Upper lobe of left lung (tissue), 6 donors: ENCODE measurements around the gene DEFB125. TPM values are rescaled to one million over a fixed set of nuclear protein-coding genes. Genes with fewer than 3 reads are reported as not detected.
"Not testable (repeated sequence)": the region's sequence is repeated elsewhere in the genome, so short reads cannot be mapped to it uniquely, and the experiment has no call there.

Experiments
- ATAC-seq, 2 donors: fragments of 200-7000 bp; cut with Tn5 transposase; one replicate each; pipeline ENCODE4 v1.9.1; 2022; ENCODE audit warnings: mild to moderate bottlenecking in 2 of 2, moderate library complexity in 2 of 2; ENCODE audit not compliant: low FRiP score in 2 of 2
- DNase-seq, 2 donors: peaks; one replicate each; pipeline ENCODE4 v3.0.0-alpha.2; 2019 to 2020
- H3K27ac ChIP-seq, 4 donors: fragments of 200-600 bp; sonication (generic); one replicate each; pipeline ENCODE4 v1.5.1; 2016 to 2019
- H3K27me3 ChIP-seq, 4 donors: fragments of 200-600 bp; sonication (generic); one replicate each; pipeline ENCODE4 v1.5.1; 2017 to 2019
- H3K36me3 ChIP-seq, 4 donors: fragments of 200-600 bp; sonication (generic); one replicate each; pipeline ENCODE4 v1.5.1; 2016 to 2019
- H3K4me1 ChIP-seq, 4 donors: fragments of 200-600 bp; sonication (generic); one replicate each; pipeline ENCODE4 v1.5.1; 2018 to 2019
- H3K4me3 ChIP-seq, 4 donors: fragments of 200-600 bp; sonication (generic); one replicate each; pipeline ENCODE4 v1.5.1; 2017 to 2019; ENCODE audit warnings: mild to moderate bottlenecking in 2 of 4, moderate library complexity in 1 of 4
- H3K9me3 ChIP-seq, 4 donors: fragments of 200-600 bp; sonication (generic); one replicate each; pipeline ENCODE4 v1.5.1; 2018 to 2019
- EP300 ChIP-seq, 4 donors: sonication (generic); formaldehyde crosslinking; IDR thresholded peaks; one replicate each; pipeline ENCODE4 v1.5.1; 2017; ENCODE audit warnings: antibody characterized with exemption in 4 of 4, control low read depth in 2 of 4
- POLR2A ChIP-seq, 4 donors: fragments of 450-650 bp; IDR thresholded peaks; one replicate each; pipeline ENCODE4 v1.5.1; 2016 to 2017; ENCODE audit warnings: antibody characterized with exemption in 4 of 4, mild to moderate bottlenecking in 2 of 4
- POLR2AphosphoS5 ChIP-seq, 2 donors: sonication (generic); formaldehyde crosslinking; IDR thresholded peaks; one replicate each; pipeline ENCODE4 v1.5.1; 2017; ENCODE audit warnings: antibody characterized with exemption in 2 of 2
- WGBS, 2 donors: methylation state at CpG; one replicate each; pipeline ENCODE4 v1.1.5; 2017 to 2018; 5-methylcytosine and 5-hydroxymethylcytosine counted together
- total RNA-seq, 6 donors: library from RNA; depleted of rRNA in 4 of 6; stranded (reverse); fragments of >200 nt in 4 of 6; gene quantifications; one replicate each; pipeline versions ENCODE4 v1.1.0 to v1.2.1, GENCODE V29; 2016 to 2021
- TF ChIP-seq, protein P1 (sequence below), 6 experiments: fragments of 450-650 bp in 4 of 6; fragments of 200-600 bp in 2 of 6; sonication (generic) in 2 of 6; IDR thresholded peaks; one replicate each; pipeline ENCODE4 v1.5.1; 2016 to 2019; ENCODE audit warnings: antibody characterized with exemption in 6 of 6
- donor health status: DM: no; HTN: no; CAD: no; lungs with moderate emphysema.
- donor health status: DM: no; HTN: yes; CAD: no; lungs with severe emphysema.

Gene DEFB125
- total RNA-seq, 6 donors from 2014 or later, result not detected

- no peak overlapping the region for H3K27ac ChIP-seq
- ATAC-seq (no peak), DNase-seq (no peak)
- H3K9me3 ChIP-seq, result peaks cover 0 to 2% (median 0%) of the 10 kb centered on the region in 4 donors
- no peaks in the 10 kb centered on the region for H3K4me1 ChIP-seq
- no peaks in the 10 kb centered on the region for H3K36me3 ChIP-seq
- no peak overlapping the region for H3K4me3 ChIP-seq
- TF ChIP-seq, protein P1, sequence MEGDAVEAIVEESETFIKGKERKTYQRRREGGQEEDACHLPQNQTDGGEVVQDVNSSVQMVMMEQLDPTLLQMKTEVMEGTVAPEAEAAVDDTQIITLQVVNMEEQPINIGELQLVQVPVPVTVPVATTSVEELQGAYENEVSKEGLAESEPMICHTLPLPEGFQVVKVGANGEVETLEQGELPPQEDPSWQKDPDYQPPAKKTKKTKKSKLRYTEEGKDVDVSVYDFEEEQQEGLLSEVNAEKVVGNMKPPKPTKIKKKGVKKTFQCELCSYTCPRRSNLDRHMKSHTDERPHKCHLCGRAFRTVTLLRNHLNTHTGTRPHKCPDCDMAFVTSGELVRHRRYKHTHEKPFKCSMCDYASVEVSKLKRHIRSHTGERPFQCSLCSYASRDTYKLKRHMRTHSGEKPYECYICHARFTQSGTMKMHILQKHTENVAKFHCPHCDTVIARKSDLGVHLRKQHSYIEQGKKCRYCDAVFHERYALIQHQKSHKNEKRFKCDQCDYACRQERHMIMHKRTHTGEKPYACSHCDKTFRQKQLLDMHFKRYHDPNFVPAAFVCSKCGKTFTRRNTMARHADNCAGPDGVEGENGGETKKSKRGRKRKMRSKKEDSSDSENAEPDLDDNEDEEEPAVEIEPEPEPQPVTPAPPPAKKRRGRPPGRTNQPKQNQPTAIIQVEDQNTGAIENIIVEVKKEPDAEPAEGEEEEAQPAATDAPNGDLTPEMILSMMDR (IDR thresholded peaks at IDR 0.05), result no peak
- TF ChIP-seq POLR2A (IDR thresholded peaks at IDR 0.05) (no peak), POLR2AphosphoS5 (IDR thresholded peaks at IDR 0.05) (no peak), EP300 (IDR thresholded peaks at IDR 0.05) (no peak)
- no peaks in the 10 kb centered on the region for H3K27me3 ChIP-seq
These were observed 24.9 kb downstream of the DEFB125 start for GRCh38 chr20:112396-112795.

DNA sequence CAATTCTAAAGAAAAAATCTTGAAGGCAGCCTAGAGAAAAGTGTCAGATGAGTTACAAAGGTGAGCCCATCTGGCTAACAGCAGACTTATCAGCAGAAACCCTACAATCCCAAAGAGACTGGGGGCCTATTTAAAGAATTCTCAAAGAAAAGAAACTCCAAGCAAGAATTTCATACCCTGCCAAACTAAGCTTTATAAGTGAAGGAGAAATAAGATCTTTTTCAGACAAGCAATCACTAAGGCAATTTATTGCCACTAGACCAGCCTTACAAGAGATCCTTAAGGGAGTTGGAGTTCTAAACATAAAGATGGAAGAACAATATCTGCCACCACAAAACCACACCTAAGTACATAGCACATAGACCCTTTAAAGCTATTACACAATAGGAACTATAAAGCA lies 30.0 kb downstream of the DEFB125 start:
- peaks cover 0 to 5% (median 0%) of the 10 kb centered on the region in 4 donors for H3K9me3 ChIP-seq
- no peaks in the 10 kb centered on the region for H3K36me3 ChIP-seq
- DNase-seq (no peak), ATAC-seq (no peak)
- no peaks in the 10 kb centered on the region for H3K27me3 ChIP-seq
- H3K27ac ChIP-seq, result no peak overlapping the region
- H3K4me3 ChIP-seq, result no peak overlapping the region
- H3K4me1 ChIP-seq, result no peaks in the 10 kb centered on the region
- TF ChIP-seq POLR2AphosphoS5 (IDR thresholded peaks at IDR 0.05) (no peak), EP300 (IDR thresholded peaks at IDR 0.05) (no peak), POLR2A (IDR thresholded peaks at IDR 0.05) (no peak)
- TF ChIP-seq, protein P1 (IDR thresholded peaks at IDR 0.05), result no peak

DNA sequence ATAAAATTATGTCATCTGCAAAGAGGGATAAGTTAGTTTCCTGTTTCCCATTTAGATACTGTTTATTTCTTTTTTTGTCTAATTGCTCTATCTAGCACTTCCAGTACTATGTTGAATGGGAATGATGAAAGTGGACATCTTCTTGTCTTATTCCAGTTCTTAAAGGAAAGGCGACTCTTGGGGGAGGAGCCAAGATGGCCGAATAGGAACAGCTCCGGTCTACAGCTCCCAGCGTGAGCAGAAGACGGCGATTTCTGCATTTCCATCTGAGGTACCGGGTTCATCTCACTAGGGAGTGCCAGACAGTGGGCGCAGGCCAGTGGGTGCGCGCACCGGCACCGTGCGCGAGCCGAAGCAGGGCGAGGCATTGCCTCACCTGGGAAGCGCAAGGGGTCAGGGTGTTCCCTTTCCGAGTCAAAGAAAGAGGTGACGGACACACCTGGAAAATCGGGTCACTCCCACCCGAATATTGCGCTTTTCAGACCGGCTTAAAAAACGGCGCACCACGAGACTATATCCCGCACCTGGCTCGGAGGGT lies 42.4 kb downstream of the DEFB125 start:
- H3K4me3 ChIP-seq, H3K27me3 ChIP-seq, ATAC-seq, H3K27ac ChIP-seq, H3K4me1 ChIP-seq, H3K36me3 ChIP-seq, H3K9me3 ChIP-seq: not testable (repeated sequence)
- 91 to 92% methylated on average over 20 to 27 of the region's 28 CpGs for WGBS, 2 donors
- DNase-seq, result peak in 1 of 2 donors; percentile 44

GRCh38 chr20:137668-138490 lies 50.4 kb downstream of the DEFB125 start:
- no peaks in the 10 kb centered on the region for H3K27me3 ChIP-seq
- no peak overlapping the region for H3K4me3 ChIP-seq
- 70 to 71% methylated on average over 10 to 11 of the region's 11 CpGs for WGBS, 2 donors
- no peaks in the 10 kb centered on the region for H3K9me3 ChIP-seq
- H3K4me1 ChIP-seq, result no peaks in the 10 kb centered on the region
- DNase-seq, result no peak
- TF ChIP-seq, protein P1 (IDR thresholded peaks at IDR 0.05), result peak in 3 of 6 experiments; percentile 1 to 45 (median 18)
- TF ChIP-seq EP300 (IDR thresholded peaks at IDR 0.05), result no peak
- no peaks in the 10 kb centered on the region for H3K36me3 ChIP-seq
- ATAC-seq, result no peak
- H3K27ac ChIP-seq, result no peak overlapping the region

DNA sequence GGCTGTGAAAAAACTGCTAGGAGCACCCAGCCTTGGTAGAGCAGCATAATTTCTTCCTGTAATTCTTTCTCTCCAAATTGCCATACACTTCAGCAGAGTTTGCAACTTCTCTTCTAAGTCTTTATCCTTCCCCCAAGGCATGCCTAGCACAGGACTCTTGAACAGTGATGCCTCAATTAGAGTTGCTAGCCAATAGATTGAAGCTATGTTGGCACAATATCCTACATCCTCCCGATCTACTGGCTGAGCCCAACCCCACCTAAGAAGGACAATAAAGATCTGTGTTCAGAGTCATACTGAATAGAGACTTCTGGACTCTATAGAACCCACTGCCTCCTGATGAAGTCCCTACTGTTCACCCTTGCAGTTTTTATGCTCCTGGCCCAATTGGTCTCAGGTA lies 54.8 kb downstream of the DEFB125 start, which contains the start of gene DEFB126:
TSS of gene DEFB126 (plus strand) at position 301 of the 400 bp plus-strand sequence. CDS start at position 340, 39 bp downstream.
- Histone ChIP-seq H3K36me3 (no peaks in the 10 kb centered on the region), H3K4me1 (no peaks in the 10 kb centered on the region), H3K27ac (no peak within 1 kb of the TSS), H3K9me3 (no peaks in the 10 kb centered on the region), H3K4me3 (no peak within 1 kb of the TSS), H3K27me3 (no peaks in the 10 kb centered on the region)
- DNase-seq (no peak), ATAC-seq (no peak)
- 67 to 77% methylated on average over 1 of the region's 1 CpG for WGBS, 2 donors
- no peak for TF ChIP-seq EP300 (IDR thresholded peaks at IDR 0.05)
- no peak for TF ChIP-seq POLR2A (IDR thresholded peaks at IDR 0.05)
- TF ChIP-seq, protein P1 (IDR thresholded peaks at IDR 0.05), result no peak
- no peak for TF ChIP-seq POLR2AphosphoS5 (IDR thresholded peaks at IDR 0.05)
